22Rv1 (cell line): ENCODE measurements around the gene FAM217A.

Experiments used
- CTCF ChIP-seq: fragments of 450-650 bp; IDR thresholded peaks from 2 replicates; pipeline ENCODE4 v1.5.1; 2017; ENCODE audit warnings: mild to moderate bottlenecking
- ZFX ChIP-seq: fragments of 450-650 bp; IDR thresholded peaks from 2 replicates; pipeline ENCODE4 v1.6.1; 2017; ENCODE audit warnings: antibody characterized with exemption, borderline replicate concordance

DNA sequence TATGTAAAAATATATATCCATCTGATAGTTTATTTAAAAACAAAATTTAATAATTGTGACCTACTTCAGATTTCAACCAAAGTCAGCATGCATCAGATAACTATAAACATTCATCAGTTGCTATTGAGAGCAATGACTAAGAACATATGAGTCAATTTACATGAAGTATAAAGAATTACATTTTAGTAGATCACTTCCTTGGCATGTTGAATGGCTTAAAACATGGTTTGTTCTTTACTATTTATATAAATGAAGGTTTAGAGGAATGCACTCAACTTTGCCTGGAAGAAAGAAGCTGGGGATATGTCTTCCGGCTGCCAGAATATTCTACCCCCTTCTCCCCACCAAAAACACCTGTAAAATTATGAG is 6.4 kb upstream of the FAM217A start:
- TF ChIP-seq CTCF, result no peak
- TF ChIP-seq ZFX, result no peak
